NCI-H345 treated with DMSO at 0.1 percent for 48 hours (cell line): ENCODE measurements around the gene RNF180.
"Not testable (repeated sequence)": the region's sequence is repeated elsewhere in the genome, so short reads cannot be mapped to it uniquely, and the experiment has no call there.

Experiments
- DNase-seq: peaks from one replicate; lab custom pipeline; 2025; ENCODE audit not compliant: unreplicated experiment; lab: John Stamatoyannopoulos, UW

The RNF180 gene

GRCh38 chr5:64180661-64181343 is 15.2 kb downstream of the RNF180 start:
- no peak for DNase-seq

GRCh38 chr5:64181440-64181839 is 15.8 kb downstream of the RNF180 start:
- no peak for DNase-seq

GRCh38 chr5:64183956-64184355 is 18.3 kb downstream of the RNF180 start:
- DNase-seq = no peak

GRCh38 chr5:64184832-64185231 is 19.2 kb downstream of the RNF180 start:
- DNase-seq = no peak

GRCh38 chr5:64188776-64189175 is 23.1 kb downstream of the RNF180 start:
- no peak for DNase-seq

GRCh38 chr5:64190562-64191306 is 25.1 kb downstream of the RNF180 start:
- DNase-seq = no peak

- DNase-seq = no peak
Measured at GRCh38 chr5:64195981-64196380, 30.3 kb downstream of the RNF180 start.

GRCh38 chr5:64199425-64199824 is 33.8 kb downstream of the RNF180 start:
- DNase-seq = no peak

GRCh38 chr5:64201996-64202395 is 36.4 kb downstream of the RNF180 start:
- no peak for DNase-seq

GRCh38 chr5:64206653-64207052 is 41.0 kb downstream of the RNF180 start:
- no peak for DNase-seq

- DNase-seq = no peak
Measured at GRCh38 chr5:64207978-64208377, 42.3 kb downstream of the RNF180 start.

GRCh38 chr5:64209353-64209752 is 43.7 kb downstream of the RNF180 start:
- no peak for DNase-seq

GRCh38 chr5:64210866-64211265 is 45.2 kb downstream of the RNF180 start:
- DNase-seq = no peak

GRCh38 chr5:64213011-64213410 is 47.4 kb downstream of the RNF180 start:
- no peak for DNase-seq

GRCh38 chr5:64213531-64213930 is 47.9 kb downstream of the RNF180 start:
- no peak for DNase-seq

GRCh38 chr5:64214132-64214531 is 48.5 kb downstream of the RNF180 start:
- DNase-seq = no peak

GRCh38 chr5:64221911-64222310 is 56.3 kb downstream of the RNF180 start:
- no peak for DNase-seq

- DNase-seq = not testable (repeated sequence)
Measured at GRCh38 chr5:64225286-64225981, 59.8 kb downstream of the RNF180 start.

GRCh38 chr5:64227131-64227537 is 61.5 kb downstream of the RNF180 start:
- not testable (repeated sequence) for DNase-seq

- peak; percentile 36 for DNase-seq
Measured at GRCh38 chr5:64229163-64229774, 63.6 kb downstream of the RNF180 start.

- DNase-seq = no peak
Measured at GRCh38 chr5:64260756-64261155, 95.1 kb downstream of the RNF180 start.

GRCh38 chr5:64269164-64269563 is 103.5 kb downstream of the RNF180 start:
- DNase-seq = no peak
